ENCODE measurements around the gene MYH16.

Gene MYH16

DNA sequence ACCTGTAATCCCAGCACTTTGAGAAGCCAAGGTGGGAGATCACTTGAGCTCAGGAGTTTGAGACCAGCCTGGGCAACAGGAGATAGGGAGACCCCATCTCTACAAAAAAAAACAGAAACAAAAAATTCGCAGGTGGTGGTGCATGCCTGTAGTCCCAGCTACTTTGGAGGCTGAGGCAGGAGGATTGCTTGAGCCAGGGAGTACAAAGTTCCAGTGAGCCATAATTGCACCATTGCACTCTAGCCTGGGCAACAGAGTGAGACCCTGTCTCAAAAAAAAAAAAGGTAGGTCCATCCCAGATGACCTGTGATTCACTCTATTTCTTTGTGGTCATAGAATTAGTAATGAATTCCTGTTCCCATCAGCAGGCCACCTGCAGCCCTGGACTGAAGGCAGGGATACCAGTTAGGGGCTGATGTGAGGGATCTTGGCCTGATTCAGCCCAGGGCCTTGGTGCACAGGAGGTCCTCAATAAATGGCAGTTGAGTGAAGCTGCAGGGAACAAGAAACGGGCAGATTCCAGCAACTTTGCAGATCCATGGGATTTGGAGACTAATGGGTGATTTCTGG, at the start of gene MYH16:
MYH16 (plus strand) TSS at position 364 of the 570 bp plus-strand sequence.
- TF ChIP-seq, protein P1, sequence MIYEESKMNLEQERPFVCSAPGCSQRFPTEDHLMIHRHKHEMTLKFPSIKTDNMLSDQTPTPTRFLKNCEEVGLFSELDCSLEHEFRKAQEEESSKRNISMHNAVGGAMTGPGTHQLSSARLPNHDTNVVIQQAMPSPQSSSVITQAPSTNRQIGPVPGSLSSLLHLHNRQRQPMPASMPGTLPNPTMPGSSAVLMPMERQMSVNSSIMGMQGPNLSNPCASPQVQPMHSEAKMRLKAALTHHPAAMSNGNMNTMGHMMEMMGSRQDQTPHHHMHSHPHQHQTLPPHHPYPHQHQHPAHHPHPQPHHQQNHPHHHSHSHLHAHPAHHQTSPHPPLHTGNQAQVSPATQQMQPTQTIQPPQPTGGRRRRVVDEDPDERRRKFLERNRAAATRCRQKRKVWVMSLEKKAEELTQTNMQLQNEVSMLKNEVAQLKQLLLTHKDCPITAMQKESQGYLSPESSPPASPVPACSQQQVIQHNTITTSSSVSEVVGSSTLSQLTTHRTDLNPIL (CRISPR knock-in tag; IDR thresholded peaks at IDR 0.05; ENCODE audit: low read depth) = no peak
- TF ChIP-seq ZFP3 (CRISPR knock-in tag; IDR thresholded peaks at IDR 0.05) (no peak), TOX (CRISPR knock-in tag; IDR thresholded peaks at IDR 0.05; ENCODE audit: borderline replicate concordance) (no peak), ESRRG (CRISPR knock-in tag; IDR thresholded peaks at IDR 0.05) (no peak), ZFP30 (CRISPR knock-in tag; IDR thresholded peaks at IDR 0.05) (no peak), CSDC2 (CRISPR knock-in tag; IDR thresholded peaks at IDR 0.05) (no peak), ZNF565 (CRISPR knock-in tag; conservative IDR thresholded peaks at IDR 0.05; ENCODE audit: low read depth) (no peak), RARB (CRISPR knock-in tag; IDR thresholded peaks at IDR 0.05) (no peak), PPARA (CRISPR knock-in tag; IDR thresholded peaks at IDR 0.05; ENCODE audit: borderline replicate concordance) (no peak), ARNTL (CRISPR knock-in tag; IDR thresholded peaks at IDR 0.05; ENCODE audit: borderline replicate concordance, low read depth) (no peak)
- TF ChIP-seq, protein P2, sequence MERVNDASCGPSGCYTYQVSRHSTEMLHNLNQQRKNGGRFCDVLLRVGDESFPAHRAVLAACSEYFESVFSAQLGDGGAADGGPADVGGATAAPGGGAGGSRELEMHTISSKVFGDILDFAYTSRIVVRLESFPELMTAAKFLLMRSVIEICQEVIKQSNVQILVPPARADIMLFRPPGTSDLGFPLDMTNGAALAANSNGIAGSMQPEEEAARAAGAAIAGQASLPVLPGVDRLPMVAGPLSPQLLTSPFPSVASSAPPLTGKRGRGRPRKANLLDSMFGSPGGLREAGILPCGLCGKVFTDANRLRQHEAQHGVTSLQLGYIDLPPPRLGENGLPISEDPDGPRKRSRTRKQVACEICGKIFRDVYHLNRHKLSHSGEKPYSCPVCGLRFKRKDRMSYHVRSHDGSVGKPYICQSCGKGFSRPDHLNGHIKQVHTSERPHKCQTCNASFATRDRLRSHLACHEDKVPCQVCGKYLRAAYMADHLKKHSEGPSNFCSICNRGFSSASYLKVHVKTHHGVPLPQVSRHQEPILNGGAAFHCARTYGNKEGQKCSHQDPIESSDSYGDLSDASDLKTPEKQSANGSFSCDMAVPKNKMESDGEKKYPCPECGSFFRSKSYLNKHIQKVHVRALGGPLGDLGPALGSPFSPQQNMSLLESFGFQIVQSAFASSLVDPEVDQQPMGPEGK (CRISPR knock-in tag; IDR thresholded peaks at IDR 0.05; ENCODE audit: borderline replicate concordance) = no peak
- TF ChIP-seq, protein P3, sequence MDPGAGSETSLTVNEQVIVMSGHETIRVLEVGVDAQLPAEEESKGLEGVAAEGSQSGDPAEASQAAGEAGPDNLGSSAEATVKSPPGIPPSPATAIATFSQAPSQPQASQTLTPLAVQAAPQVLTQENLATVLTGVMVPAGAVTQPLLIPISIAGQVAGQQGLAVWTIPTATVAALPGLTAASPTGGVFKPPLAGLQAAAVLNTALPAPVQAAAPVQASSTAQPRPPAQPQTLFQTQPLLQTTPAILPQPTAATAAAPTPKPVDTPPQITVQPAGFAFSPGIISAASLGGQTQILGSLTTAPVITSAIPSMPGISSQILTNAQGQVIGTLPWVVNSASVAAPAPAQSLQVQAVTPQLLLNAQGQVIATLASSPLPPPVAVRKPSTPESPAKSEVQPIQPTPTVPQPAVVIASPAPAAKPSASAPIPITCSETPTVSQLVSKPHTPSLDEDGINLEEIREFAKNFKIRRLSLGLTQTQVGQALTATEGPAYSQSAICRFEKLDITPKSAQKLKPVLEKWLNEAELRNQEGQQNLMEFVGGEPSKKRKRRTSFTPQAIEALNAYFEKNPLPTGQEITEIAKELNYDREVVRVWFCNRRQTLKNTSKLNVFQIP (CRISPR knock-in tag; IDR thresholded peaks at IDR 0.05; ENCODE audit: borderline replicate concordance, low read depth) = no peak
- TF ChIP-seq, protein P4, sequence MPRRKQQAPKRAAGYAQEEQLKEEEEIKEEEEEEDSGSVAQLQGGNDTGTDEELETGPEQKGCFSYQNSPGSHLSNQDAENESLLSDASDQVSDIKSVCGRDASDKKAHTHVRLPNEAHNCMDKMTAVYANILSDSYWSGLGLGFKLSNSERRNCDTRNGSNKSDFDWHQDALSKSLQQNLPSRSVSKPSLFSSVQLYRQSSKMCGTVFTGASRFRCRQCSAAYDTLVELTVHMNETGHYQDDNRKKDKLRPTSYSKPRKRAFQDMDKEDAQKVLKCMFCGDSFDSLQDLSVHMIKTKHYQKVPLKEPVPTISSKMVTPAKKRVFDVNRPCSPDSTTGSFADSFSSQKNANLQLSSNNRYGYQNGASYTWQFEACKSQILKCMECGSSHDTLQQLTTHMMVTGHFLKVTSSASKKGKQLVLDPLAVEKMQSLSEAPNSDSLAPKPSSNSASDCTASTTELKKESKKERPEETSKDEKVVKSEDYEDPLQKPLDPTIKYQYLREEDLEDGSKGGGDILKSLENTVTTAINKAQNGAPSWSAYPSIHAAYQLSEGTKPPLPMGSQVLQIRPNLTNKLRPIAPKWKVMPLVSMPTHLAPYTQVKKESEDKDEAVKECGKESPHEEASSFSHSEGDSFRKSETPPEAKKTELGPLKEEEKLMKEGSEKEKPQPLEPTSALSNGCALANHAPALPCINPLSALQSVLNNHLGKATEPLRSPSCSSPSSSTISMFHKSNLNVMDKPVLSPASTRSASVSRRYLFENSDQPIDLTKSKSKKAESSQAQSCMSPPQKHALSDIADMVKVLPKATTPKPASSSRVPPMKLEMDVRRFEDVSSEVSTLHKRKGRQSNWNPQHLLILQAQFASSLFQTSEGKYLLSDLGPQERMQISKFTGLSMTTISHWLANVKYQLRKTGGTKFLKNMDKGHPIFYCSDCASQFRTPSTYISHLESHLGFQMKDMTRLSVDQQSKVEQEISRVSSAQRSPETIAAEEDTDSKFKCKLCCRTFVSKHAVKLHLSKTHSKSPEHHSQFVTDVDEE (CRISPR knock-in tag; IDR thresholded peaks at IDR 0.05) = no peak
- TF ChIP-seq, protein P5, sequence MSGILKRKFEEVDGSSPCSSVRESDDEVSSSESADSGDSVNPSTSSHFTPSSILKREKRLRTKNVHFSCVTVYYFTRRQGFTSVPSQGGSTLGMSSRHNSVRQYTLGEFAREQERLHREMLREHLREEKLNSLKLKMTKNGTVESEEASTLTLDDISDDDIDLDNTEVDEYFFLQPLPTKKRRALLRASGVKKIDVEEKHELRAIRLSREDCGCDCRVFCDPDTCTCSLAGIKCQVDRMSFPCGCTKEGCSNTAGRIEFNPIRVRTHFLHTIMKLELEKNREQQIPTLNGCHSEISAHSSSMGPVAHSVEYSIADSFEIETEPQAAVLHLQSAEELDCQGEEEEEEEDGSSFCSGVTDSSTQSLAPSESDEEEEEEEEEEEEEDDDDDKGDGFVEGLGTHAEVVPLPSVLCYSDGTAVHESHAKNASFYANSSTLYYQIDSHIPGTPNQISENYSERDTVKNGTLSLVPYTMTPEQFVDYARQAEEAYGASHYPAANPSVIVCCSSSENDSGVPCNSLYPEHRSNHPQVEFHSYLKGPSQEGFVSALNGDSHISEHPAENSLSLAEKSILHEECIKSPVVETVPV (CRISPR knock-in tag; IDR thresholded peaks at IDR 0.05) = no peak
- ATAC-seq = no peak

DNA sequence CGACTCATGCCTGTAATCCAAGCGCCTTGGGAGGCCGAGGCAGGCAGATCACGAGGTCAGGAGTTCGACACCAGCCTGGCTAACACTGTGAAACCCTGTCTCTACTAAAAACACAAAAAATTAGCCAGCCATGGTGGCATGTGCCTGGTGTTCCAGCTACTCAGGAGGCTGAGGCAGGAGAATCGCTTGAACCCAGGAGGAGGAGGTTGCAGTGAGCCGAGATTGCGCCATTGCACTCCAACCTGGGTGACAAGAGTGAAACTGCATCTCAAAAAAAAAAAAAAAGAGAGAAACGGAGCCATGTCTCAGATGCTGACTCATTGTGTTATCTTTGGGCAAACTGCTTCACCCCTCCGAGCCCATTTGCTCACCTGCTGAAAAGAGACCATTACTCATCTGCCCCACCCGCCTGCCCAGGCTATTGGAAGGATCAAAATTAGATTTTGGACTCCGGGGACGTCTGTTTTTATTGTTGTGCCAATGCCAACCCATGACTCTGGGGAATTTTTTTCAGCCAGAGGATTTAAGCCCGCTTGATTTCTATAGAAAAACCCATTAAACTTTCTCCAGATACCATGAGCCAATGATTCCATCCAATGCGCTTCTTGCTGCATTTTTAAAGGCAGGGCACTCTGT, 48.3 kb upstream of the MYH16 start:
- ATAC-seq = peak; percentile 61
- peak; percentile 63 for TF ChIP-seq ISL1 (CRISPR knock-in tag; IDR thresholded peaks at IDR 0.05)

DNA sequence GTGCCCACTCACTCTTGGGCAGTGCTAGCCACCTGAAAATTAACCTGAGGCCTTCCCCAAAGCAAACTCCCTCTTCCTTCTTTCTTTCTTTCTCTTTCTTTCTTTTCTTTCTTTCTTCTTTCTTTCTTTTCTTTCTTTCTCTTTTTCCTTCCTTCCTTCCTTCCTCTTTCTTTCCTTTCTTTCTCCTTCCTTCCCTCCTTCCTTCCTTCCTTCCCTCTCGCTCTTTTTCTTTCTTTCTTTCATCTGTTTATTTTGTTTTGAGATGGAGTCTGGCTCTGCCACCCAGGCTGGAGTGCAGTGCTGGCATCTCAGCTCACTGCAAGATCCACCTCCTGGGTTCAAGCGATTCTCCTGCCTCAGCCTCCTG, 47.8 kb upstream of the MYH16 start:
- no peak for ATAC-seq
- TF ChIP-seq, protein P4 (CRISPR knock-in tag; IDR thresholded peaks at IDR 0.05) = no peak
- no peak for TF ChIP-seq ZNF565 (CRISPR knock-in tag; conservative IDR thresholded peaks at IDR 0.05; ENCODE audit: low read depth)
- TF ChIP-seq SNAI2 (CRISPR knock-in tag; IDR thresholded peaks at IDR 0.05) = no peak
- TF ChIP-seq, protein P2 (CRISPR knock-in tag; IDR thresholded peaks at IDR 0.05; ENCODE audit: borderline replicate concordance) = no peak
- TF ChIP-seq, protein P3 (CRISPR knock-in tag; IDR thresholded peaks at IDR 0.05; ENCODE audit: borderline replicate concordance, low read depth) = no peak
- TF ChIP-seq ZFP30 (CRISPR knock-in tag; IDR thresholded peaks at IDR 0.05) = no peak
- TF ChIP-seq TCF4 (CRISPR knock-in tag; IDR thresholded peaks at IDR 0.05; ENCODE audit: borderline replicate concordance) = no peak
- TF ChIP-seq, protein P5 (CRISPR knock-in tag; IDR thresholded peaks at IDR 0.05) = no peak
- TF ChIP-seq ZFP3 (CRISPR knock-in tag; IDR thresholded peaks at IDR 0.05) = no peak

Data from SK-N-SH treated with all-trans-retinoic acid at 6 μM for 48 hours (cell line).